Tibial artery (tissue), 4 donors: ENCODE measurements around the gene ACSL6.

Experiments used
- DNase-seq, 2 donors: peaks; one replicate each; pipeline ENCODE4 v3.0.0-alpha.2; 2019
- H3K27ac ChIP-seq, 2 donors: fragments of 200-600 bp; sonication (generic) in 1 of 2; 1 replicate in 1 of 2; 2 replicates in 1 of 2; pipeline ENCODE4 v1.5.1; 2018 to 2019; ENCODE audit warnings: mild to moderate bottlenecking in 1 of 2
- H3K27me3 ChIP-seq, 2 donors: fragments of 200-600 bp; sonication (generic) in 1 of 2; one replicate each; pipeline versions ENCODE4 v1.5.1 to v1.6.0; 2016 to 2019
- H3K36me3 ChIP-seq, 3 donors: fragments of 200-600 bp; sonication (generic) in 2 of 3; one replicate each; pipeline ENCODE4 v1.5.1; 2016 to 2019; ENCODE audit warnings: mild to moderate bottlenecking in 2 of 3
- H3K4me1 ChIP-seq, 4 donors: fragments of 200-600 bp; sonication (generic) in 2 of 4; 1 replicate in 3 of 4; 2 replicates in 1 of 4; pipeline ENCODE4 v1.5.1; 2016 to 2019
- H3K4me3 ChIP-seq, 2 donors: fragments of 200-600 bp; sonication (generic) in 1 of 2; 1 replicate in 1 of 2; 2 replicates in 1 of 2; pipeline ENCODE4 v1.5.1; 2018 to 2019; ENCODE audit warnings: mild to moderate bottlenecking in 2 of 2
- H3K9me3 ChIP-seq, 3 donors: fragments of 200-600 bp; sonication (generic) in 1 of 3; one replicate each; pipeline ENCODE4 v1.5.1; 2016 to 2019
- intact Hi-C: fragments of 100-400 bp; cut with DNase I; formaldehyde crosslinking; loops from one replicate; pipeline ENCODE4 v1.15.0; 2023; ENCODE audit warnings: low total_unique reads
- TF ChIP-seq, protein P1 (sequence below), 2 experiments: fragments of 200-600 bp in 1 of 2; fragments of 450-650 bp in 1 of 2; IDR thresholded peaks; one replicate each; pipeline ENCODE4 v1.5.1; 2017 to 2019; ENCODE audit warnings: antibody characterized with exemption in 2 of 2, mild to moderate bottlenecking in 1 of 2, moderate library complexity in 1 of 2

ACSL6 gene

GRCh38 chr5:132029609-132030330 lies 18.3 kb upstream of the ACSL6 start:
- TF ChIP-seq, protein P1, sequence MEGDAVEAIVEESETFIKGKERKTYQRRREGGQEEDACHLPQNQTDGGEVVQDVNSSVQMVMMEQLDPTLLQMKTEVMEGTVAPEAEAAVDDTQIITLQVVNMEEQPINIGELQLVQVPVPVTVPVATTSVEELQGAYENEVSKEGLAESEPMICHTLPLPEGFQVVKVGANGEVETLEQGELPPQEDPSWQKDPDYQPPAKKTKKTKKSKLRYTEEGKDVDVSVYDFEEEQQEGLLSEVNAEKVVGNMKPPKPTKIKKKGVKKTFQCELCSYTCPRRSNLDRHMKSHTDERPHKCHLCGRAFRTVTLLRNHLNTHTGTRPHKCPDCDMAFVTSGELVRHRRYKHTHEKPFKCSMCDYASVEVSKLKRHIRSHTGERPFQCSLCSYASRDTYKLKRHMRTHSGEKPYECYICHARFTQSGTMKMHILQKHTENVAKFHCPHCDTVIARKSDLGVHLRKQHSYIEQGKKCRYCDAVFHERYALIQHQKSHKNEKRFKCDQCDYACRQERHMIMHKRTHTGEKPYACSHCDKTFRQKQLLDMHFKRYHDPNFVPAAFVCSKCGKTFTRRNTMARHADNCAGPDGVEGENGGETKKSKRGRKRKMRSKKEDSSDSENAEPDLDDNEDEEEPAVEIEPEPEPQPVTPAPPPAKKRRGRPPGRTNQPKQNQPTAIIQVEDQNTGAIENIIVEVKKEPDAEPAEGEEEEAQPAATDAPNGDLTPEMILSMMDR (IDR thresholded peaks at IDR 0.05) = no peak
- DNase-seq = no peak
- Histone ChIP-seq H3K27me3 (peaks cover 0 to 5% of the 10 kb centered on the region in 2 donors), H3K4me1 (no peaks in the 10 kb centered on the region), H3K9me3 (no peaks in the 10 kb centered on the region), H3K27ac (no peak overlapping the region), H3K36me3 (no peaks in the 10 kb centered on the region), H3K4me3 (no peak overlapping the region)
- intact Hi-C loops = no loop called here

- H3K9me3 ChIP-seq = no peaks in the 10 kb centered on the region
- TF ChIP-seq, protein P1 (IDR thresholded peaks at IDR 0.05) = no peak
- H3K27me3 ChIP-seq = peaks cover 0 to 5% of the 10 kb centered on the region in 2 donors
- H3K4me3 ChIP-seq = no peak overlapping the region
- no peaks in the 10 kb centered on the region for H3K36me3 ChIP-seq
- H3K27ac ChIP-seq = no peak overlapping the region
- intact Hi-C loops = no loop called here
- H3K4me1 ChIP-seq = no peaks in the 10 kb centered on the region
- DNase-seq = no peak
Observed at GRCh38 chr5:132027027-132027426, 15.6 kb upstream of the ACSL6 start.

DNA sequence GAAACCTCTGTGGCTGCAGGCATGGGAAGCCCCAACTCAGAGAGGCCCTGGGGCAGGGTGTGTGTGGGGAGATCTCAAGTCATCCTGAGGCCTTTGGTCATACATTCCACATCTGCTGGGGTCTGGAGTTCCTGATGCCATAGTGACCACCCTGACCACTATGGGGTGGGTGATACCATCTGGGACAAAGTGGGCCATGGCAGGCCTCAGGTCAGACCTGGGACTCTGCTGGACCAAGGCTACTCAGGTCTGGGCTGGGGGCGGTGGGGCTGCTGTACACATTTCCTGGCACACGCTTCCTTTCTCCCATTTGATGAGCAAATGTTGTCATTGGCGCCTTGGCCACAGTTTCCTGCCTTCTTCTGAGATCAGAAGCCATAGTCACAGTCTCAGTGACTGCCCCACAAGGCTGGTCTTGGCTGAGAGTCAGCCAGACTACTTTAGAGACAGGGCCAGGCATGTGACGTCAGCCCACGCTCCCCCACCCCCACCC lies 15.1 kb upstream of the ACSL6 start:
- intact Hi-C loops = no loop called here
- peaks cover 0 to 5% of the 10 kb centered on the region in 2 donors for H3K27me3 ChIP-seq
- TF ChIP-seq, protein P1 (IDR thresholded peaks at IDR 0.05) = no peak
- no peaks in the 10 kb centered on the region for H3K4me1 ChIP-seq
- no peak overlapping the region for H3K4me3 ChIP-seq
- H3K27ac ChIP-seq = no peak overlapping the region
- H3K9me3 ChIP-seq = no peaks in the 10 kb centered on the region
- no peak for DNase-seq
- H3K36me3 ChIP-seq = no peaks in the 10 kb centered on the region

DNA sequence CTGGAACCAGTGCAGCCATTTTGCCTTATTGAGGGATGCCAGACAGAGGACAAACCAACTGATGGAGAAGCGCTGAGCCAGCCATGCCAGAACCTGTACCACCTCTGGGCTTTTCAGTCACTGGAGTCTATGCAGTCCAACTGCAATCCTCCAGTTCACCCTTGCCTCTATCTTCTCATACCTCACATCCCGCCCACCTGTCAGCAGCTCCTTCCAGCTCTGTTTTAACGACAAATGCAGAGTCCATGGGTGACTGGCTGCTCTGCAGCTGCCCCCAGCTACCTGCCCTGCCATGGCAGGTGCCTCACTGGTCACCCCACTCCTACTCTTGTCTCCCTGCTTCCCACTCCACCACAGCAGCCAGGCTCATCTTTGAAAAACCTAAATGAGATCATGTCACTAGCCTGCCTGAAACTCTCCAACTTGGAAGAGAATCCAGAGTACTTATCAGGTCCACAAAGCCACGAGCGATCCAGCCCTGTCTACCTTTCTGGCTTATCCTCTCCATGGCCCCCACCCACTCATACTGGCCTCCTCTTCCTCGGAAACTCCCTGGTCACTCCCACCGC lies 14.0 kb upstream of the ACSL6 start:
- TF ChIP-seq, protein P1 (IDR thresholded peaks at IDR 0.05) = no peak
- Histone ChIP-seq H3K36me3 (no peaks in the 10 kb centered on the region), H3K4me3 (no peak overlapping the region), H3K27ac (no peak overlapping the region), H3K9me3 (no peaks in the 10 kb centered on the region), H3K27me3 (peaks cover 0 to 5% of the 10 kb centered on the region in 2 donors), H3K4me1 (no peaks in the 10 kb centered on the region)
- no peak for DNase-seq
- intact Hi-C loops = no loop called here

GRCh38 chr5:132024789-132025402 lies 13.4 kb upstream of the ACSL6 start:
- no peaks in the 10 kb centered on the region for H3K36me3 ChIP-seq
- H3K4me3 ChIP-seq = no peak overlapping the region
- no peak for DNase-seq
- H3K27ac ChIP-seq = no peak overlapping the region
- H3K4me1 ChIP-seq = no peaks in the 10 kb centered on the region
- peaks cover 0 to 5% of the 10 kb centered on the region in 2 donors for H3K27me3 ChIP-seq
- TF ChIP-seq, protein P1 (IDR thresholded peaks at IDR 0.05) = no peak
- intact Hi-C loops = no loop called here
- no peaks in the 10 kb centered on the region for H3K9me3 ChIP-seq
